HepG2 (cell line): ENCODE results near the gene PRR12. TPM values are rescaled to one million over a fixed set of nuclear protein-coding genes. Genes with fewer than 3 reads are reported as not detected.
A peak's percentile ranks its signal among the peaks of the same experiment; 100 is the strongest.

Experiments used
- ARID4A ChIP-seq: sonication (generic); formaldehyde crosslinking; IDR thresholded peaks from 2 replicates; pipeline ENCODE4 v1.5.0; 2020; ENCODE audit warnings: mild to moderate bottlenecking, missing genetic modification reagents, borderline replicate concordance
- CAMTA2 ChIP-seq: sonication (generic); formaldehyde crosslinking; IDR thresholded peaks from 2 replicates; pipeline ENCODE4 v1.4.0; 2020; ENCODE audit warnings: mild to moderate bottlenecking, missing genetic modification reagents, borderline replicate concordance
- CHD2 ChIP-seq: IDR thresholded peaks from 2 replicates; pipeline ENCODE4 v1.6.1; 2011; ENCODE audit warnings: low read depth, low read length, improper control_type of control experiment
- CREB1 ChIP-seq, 2 experiments: fragments of 450-650 bp in 1 of 2; IDR thresholded peaks; 2 replicates each; pipeline ENCODE4 v1.6.1; 2016 to 2017; ENCODE audit warnings: control low read depth in 1 of 2, mild to moderate bottlenecking in 1 of 2, missing compliant biosample characterization in 1 of 2, missing genetic modification characterization in 1 of 2
- DZIP1 ChIP-seq: sonication (generic); formaldehyde crosslinking; IDR thresholded peaks from 2 replicates; pipeline ENCODE4 v1.5.0; 2020; ENCODE audit warnings: mild to moderate bottlenecking, missing genetic modification reagents
- GATA4 ChIP-seq: sonication (generic); IDR thresholded peaks from 2 replicates; pipeline ENCODE4 v1.6.1; 2016; ENCODE audit warnings: antibody characterized with exemption, low read depth, borderline replicate concordance
- GATAD1 ChIP-seq: IDR thresholded peaks from 2 replicates; pipeline ENCODE4 v1.6.1; 2016; ENCODE audit warnings: missing genetic modification reagents, missing compliant biosample characterization
- GATAD2A ChIP-seq: IDR thresholded peaks from 2 replicates; pipeline ENCODE4 v1.6.1; 2016
- HIC2 ChIP-seq: sonication (generic); formaldehyde crosslinking; IDR thresholded peaks from 2 replicates; pipeline ENCODE4 v1.9.0; 2022; ENCODE audit warnings: low read depth, missing genetic modification reagents
- ISX ChIP-seq: sonication (generic); formaldehyde crosslinking; conservative IDR thresholded peaks from 2 replicates; pipeline ENCODE4 v1.5.0; 2020; ENCODE audit warnings: missing genetic modification reagents
- LCORL ChIP-seq, 2 experiments: fragments of 450-650 bp in 1 of 2; sonication (generic) in 1 of 2; formaldehyde crosslinking in 1 of 2; IDR thresholded peaks; 2 replicates each; pipeline versions ENCODE4 v1.5.0 to v1.6.1; 2017 to 2020; ENCODE audit warnings: antibody characterized with exemption in 1 of 2, missing genetic modification reagents in 1 of 2
- RFX3 ChIP-seq: IDR thresholded peaks from 2 replicates; pipeline ENCODE4 v1.6.1; 2016; ENCODE audit warnings: missing biosample characterization, missing genetic modification reagents
- SAP130 ChIP-seq: IDR thresholded peaks from 2 replicates; pipeline ENCODE4 v1.6.1; 2016; ENCODE audit warnings: low read depth
- TFDP1 ChIP-seq: IDR thresholded peaks from 2 replicates; pipeline ENCODE4 v1.6.1; 2016; ENCODE audit warnings: missing compliant biosample characterization, missing genetic modification reagents, borderline replicate concordance
- ZFP36L2 ChIP-seq: sonication (generic); formaldehyde crosslinking; IDR thresholded peaks from 2 replicates; pipeline ENCODE4 v1.4.0; 2020; ENCODE audit warnings: missing genetic modification reagents
- ZNF343 ChIP-seq: sonication (generic); formaldehyde crosslinking; IDR thresholded peaks from 2 replicates; pipeline ENCODE4 v1.4.0; 2020; ENCODE audit warnings: mild to moderate bottlenecking, missing genetic modification reagents
- ZNF362 ChIP-seq: sonication (generic); formaldehyde crosslinking; IDR thresholded peaks from 2 replicates; pipeline ENCODE4 v1.4.0; 2020; ENCODE audit warnings: missing genetic modification reagents, mild to moderate bottlenecking, borderline replicate concordance
- ZNF720 ChIP-seq: sonication (generic); formaldehyde crosslinking; IDR thresholded peaks from 2 replicates; pipeline ENCODE4 v1.4.0; 2020; ENCODE audit warnings: missing genetic modification reagents
- polyA plus RNA-seq, 8 experiments: library from polyadenylated mRNA; depleted of rRNA in 3 of 8; stranded (reverse) in 7 of 8; unstranded in 1 of 8; fragments of >200 nt; fragmentation: Illumina TruSeq in 4 of 8; extraction: Trizol in 4 of 8; gene quantifications; 2 replicates each; pipeline versions ENCODE4 v1.2.1 to v1.2.3, GENCODE V29; 2011 to 2016; ENCODE audit warnings: low read depth in 4 of 8, missing spikeins in 1 of 8, mixed read lengths in 1 of 8; ENCODE audit not compliant: insufficient read depth in 1 of 8
- total RNA-seq, 5 experiments: library from RNA; depleted of rRNA; stranded (reverse); fragments of >200 nt; fragmentation: Illumina TruSeq; extraction: Trizol; gene quantifications; 2 replicates each; pipeline ENCODE4 v1.2.3, GENCODE V29; 2016; ENCODE audit warnings: low read depth in 1 of 5

The PRR12 gene
- total and polyA plus RNA-seq, 2 of the 13 experiments (the other 11 are each of a cell fraction or from before 2014, with no cell fraction given): 0.62 to 1.5 TPM

GRCh38 chr19:49546825-49547565, 44.0 kb upstream of the PRR12 start (continued):
- TF ChIP-seq ARID4A (CRISPR knock-in tag) (peak; percentile 38; the same call in 1 of the 2 replicates), ZNF362 (CRISPR knock-in tag) (0 out of 2 replicates have a peak, but pooled peaks have one; percentile 14), ZNF343 (no peak), GATAD1 (CRISPR knock-in tag) (peak; percentile 21; the same call in 1 of the 2 replicates), CAMTA2 (CRISPR knock-in tag) (no peak), CREB1 (IDR thresholded peaks at IDR 0.05) (no peak), CREB1 (CRISPR knock-in tag; IDR thresholded peaks at IDR 0.05) (0 out of 2 replicates have a peak, but pooled peaks have one; percentile 36), HIC2 (CRISPR knock-in tag) (no peak), ZNF720 (no peak), GATAD2A (CRISPR knock-in tag) (0 out of 2 replicates have a peak, but pooled peaks have one; percentile 41), LCORL (IDR thresholded peaks at IDR 0.05) (no peak), LCORL (CRISPR knock-in tag; IDR thresholded peaks at IDR 0.05) (0 out of 2 replicates have a peak, but pooled peaks have one; percentile 22), CHD2 (no peak), GATA4 (no peak), DZIP1 (no peak), RFX3 (no peak), TFDP1 (CRISPR knock-in tag) (peak; percentile 57; the same call in 1 of the 2 replicates), ISX (CRISPR knock-in tag) (no peak), SAP130 (CRISPR knock-in tag) (peak; percentile 57), ZFP36L2 (no peak)
